ENCODE measurements around the gene MYLK2. TPM values are rescaled to one million over a fixed set of nuclear protein-coding genes. Genes with fewer than 3 reads are reported as not detected.

MYLK2 gene
- total RNA-seq, 1 experiment from 2014 or later, result 0.36 TPM

GRCh38 chr20:31853481-31853880, 34.3 kb downstream of the MYLK2 start:
- no peak for DNase-seq (ENCODE audit: low read depth)

- no peak for DNase-seq (ENCODE audit: low read depth)
These were observed 37.4 kb downstream of the MYLK2 start for GRCh38 chr20:31856516-31856915.

GRCh38 chr20:31857861-31858759, 39.0 kb downstream of the MYLK2 start:
- DNase-seq (ENCODE audit: low read depth), result no peak

GRCh38 chr20:31858760-31859083, 39.6 kb downstream of the MYLK2 start:
- DNase-seq (ENCODE audit: low read depth), result no peak

GRCh38 chr20:31859266-31859997, 40.3 kb downstream of the MYLK2 start:
- no peak for DNase-seq (ENCODE audit: low read depth)

- DNase-seq (ENCODE audit: low read depth), result no peak
These were observed 40.8 kb downstream of the MYLK2 start for GRCh38 chr20:31859998-31860380.

GRCh38 chr20:31860390-31861134, 41.4 kb downstream of the MYLK2 start:
- DNase-seq (ENCODE audit: low read depth), result peak; percentile 46

- DNase-seq (ENCODE audit: low read depth), result no peak
These were observed 41.9 kb downstream of the MYLK2 start for GRCh38 chr20:31861135-31861384.

- peak; percentile 44 for DNase-seq (ENCODE audit: low read depth)
These were observed 42.4 kb downstream of the MYLK2 start for GRCh38 chr20:31861385-31862156.

- DNase-seq (ENCODE audit: low read depth), result no peak
These were observed 43.0 kb downstream of the MYLK2 start for GRCh38 chr20:31862157-31862470.

- DNase-seq (ENCODE audit: low read depth), result no peak
These were observed 43.4 kb downstream of the MYLK2 start for GRCh38 chr20:31862506-31862905.

GRCh38 chr20:31863296-31864085, 44.3 kb downstream of the MYLK2 start:
- no peak for DNase-seq (ENCODE audit: low read depth)

GRCh38 chr20:31864521-31865400, 45.6 kb downstream of the MYLK2 start:
- no peak for DNase-seq (ENCODE audit: low read depth)

GRCh38 chr20:31866221-31866620, 47.1 kb downstream of the MYLK2 start:
- no peak for DNase-seq (ENCODE audit: low read depth)

- DNase-seq (ENCODE audit: low read depth), result no peak
These were observed 49.9 kb downstream of the MYLK2 start for GRCh38 chr20:31868853-31869672.

GRCh38 chr20:31869673-31869941, 50.5 kb downstream of the MYLK2 start:
- no peak for DNase-seq (ENCODE audit: low read depth)

GRCh38 chr20:31869942-31870725, 51.0 kb downstream of the MYLK2 start, which contains the start of the genes DUSP15 and TTLL9:
Gene DUSP15, minus strand, starts transcription at chr20:31870527. Its CDS starts 190 bp downstream, at chr20:31870337.
Gene TTLL9, plus strand, starts transcription at chr20:31870634. Its CDS starts 493 bp downstream, at chr20:31871127.
- DNase-seq (ENCODE audit: low read depth), result no peak
